ENCODE data around the gene MFAP3L.

Gene MFAP3L

DNA sequence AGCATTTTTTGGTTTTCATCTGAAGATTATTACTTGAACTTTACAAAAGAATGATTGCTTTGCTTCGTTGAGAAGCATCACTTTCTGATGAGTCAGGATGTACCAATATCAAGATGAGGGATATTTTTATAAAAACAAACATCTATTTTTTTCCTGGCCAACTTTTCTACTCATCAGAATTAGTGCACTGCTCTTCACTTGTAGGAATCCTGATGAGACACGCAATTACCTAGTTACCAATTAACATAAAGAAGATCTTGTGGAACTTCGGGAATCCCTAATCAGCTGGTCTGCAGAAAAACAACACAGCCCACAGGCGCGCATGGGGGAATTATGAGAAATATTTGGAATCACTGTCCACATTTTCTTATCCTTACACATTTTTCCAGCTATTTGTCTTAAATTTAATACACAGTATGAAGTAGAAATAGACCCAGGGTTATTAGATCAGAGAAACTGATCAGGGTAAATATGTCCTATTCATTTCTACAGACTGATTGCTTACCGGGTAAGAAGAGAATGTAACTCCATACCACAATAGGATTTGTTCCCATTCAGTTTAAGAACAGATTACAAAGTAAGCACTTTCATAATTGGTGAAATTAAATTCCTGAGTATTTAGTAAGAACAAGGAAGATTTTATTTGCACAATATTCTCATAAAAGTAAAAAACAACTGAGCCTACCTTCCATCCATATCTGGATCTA, 50.9 kb downstream of the MFAP3L start:
- Histone ChIP-seq H3K27ac (ENCODE audit: low read depth, low read length) (no peak overlapping the region), H3K27me3 (ENCODE audit: control insufficient read depth in 1 of 2, insufficient read depth in 2 of 2, low read length in 2 of 2) (peaks cover 0 to 3% of the 10 kb centered on the region in 2 donors), H3K36me3 (ENCODE audit: control insufficient read depth in 1 of 2, insufficient read depth in 2 of 2, low read length in 2 of 2) (no peaks in the 10 kb centered on the region), H3K4me3 (ENCODE audit: low read depth in 1 of 2, low read length in 2 of 2) (no peak overlapping the region), H3K4me1 (ENCODE audit: control insufficient read depth in 1 of 2, insufficient read depth in 2 of 2, low read length in 2 of 2) (no peaks in the 10 kb centered on the region), H3K9ac (ENCODE audit: low read depth in 1 of 2, low read length in 2 of 2) (no peak overlapping the region), H3K9me3 (ENCODE audit: control insufficient read depth in 1 of 2, low read length in 2 of 2) (no peaks in the 10 kb centered on the region)

DNA sequence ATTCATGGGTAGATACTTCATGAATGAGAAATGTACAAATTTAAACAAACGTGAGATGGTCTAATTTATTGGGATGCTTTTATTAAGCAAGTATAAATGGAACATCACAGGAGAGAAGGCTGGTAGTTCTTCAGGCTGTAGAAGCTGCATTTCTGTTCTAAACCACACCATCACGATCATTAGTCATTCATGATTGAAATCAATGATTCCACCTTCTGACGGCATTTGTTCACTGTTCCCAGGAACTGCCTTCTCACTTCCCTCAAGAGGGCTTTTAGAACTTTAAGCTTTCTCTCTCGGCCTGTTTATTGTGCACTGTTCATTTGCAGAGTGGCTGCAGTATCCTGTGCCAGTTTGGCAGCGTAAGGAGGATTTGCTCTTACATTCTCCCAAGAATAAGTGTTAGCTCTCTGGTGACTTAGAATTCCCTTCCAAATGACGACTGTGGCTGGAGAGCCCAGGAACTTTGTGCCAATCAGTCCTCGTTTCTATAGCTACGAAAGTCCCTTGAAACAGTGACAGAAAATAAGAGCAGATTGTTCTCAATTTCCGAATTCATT, 54.7 kb downstream of the MFAP3L start:
- H3K27me3 ChIP-seq (ENCODE audit: control insufficient read depth in 1 of 2, insufficient read depth in 2 of 2, low read length in 2 of 2) = peaks cover 0 to 3% of the 10 kb centered on the region in 2 donors
- H3K4me1 ChIP-seq (ENCODE audit: control insufficient read depth in 1 of 2, insufficient read depth in 2 of 2, low read length in 2 of 2) = no peaks in the 10 kb centered on the region
- no peak overlapping the region for H3K4me3 ChIP-seq (ENCODE audit: low read depth in 1 of 2, low read length in 2 of 2)
- H3K27ac ChIP-seq (ENCODE audit: low read depth, low read length) = no peak overlapping the region
- no peak overlapping the region for H3K9ac ChIP-seq (ENCODE audit: low read depth in 1 of 2, low read length in 2 of 2)
- H3K36me3 ChIP-seq (ENCODE audit: control insufficient read depth in 1 of 2, insufficient read depth in 2 of 2, low read length in 2 of 2) = no peaks in the 10 kb centered on the region
- no peaks in the 10 kb centered on the region for H3K9me3 ChIP-seq (ENCODE audit: control insufficient read depth in 1 of 2, low read length in 2 of 2)

GRCh38 chr4:169968999-169969398, 57.2 kb downstream of the MFAP3L start:
- H3K4me3 ChIP-seq (ENCODE audit: low read depth in 1 of 2, low read length in 2 of 2) = no peak overlapping the region
- no peaks in the 10 kb centered on the region for H3K9me3 ChIP-seq (ENCODE audit: control insufficient read depth in 1 of 2, low read length in 2 of 2)
- no peaks in the 10 kb centered on the region for H3K4me1 ChIP-seq (ENCODE audit: control insufficient read depth in 1 of 2, insufficient read depth in 2 of 2, low read length in 2 of 2)
- no peak overlapping the region for H3K9ac ChIP-seq (ENCODE audit: low read depth in 1 of 2, low read length in 2 of 2)
- H3K36me3 ChIP-seq (ENCODE audit: control insufficient read depth in 1 of 2, insufficient read depth in 2 of 2, low read length in 2 of 2) = no peaks in the 10 kb centered on the region
- peaks cover 0 to 3% of the 10 kb centered on the region in 2 donors for H3K27me3 ChIP-seq (ENCODE audit: control insufficient read depth in 1 of 2, insufficient read depth in 2 of 2, low read length in 2 of 2)
- H3K27ac ChIP-seq (ENCODE audit: low read depth, low read length) = no peak overlapping the region

DNA sequence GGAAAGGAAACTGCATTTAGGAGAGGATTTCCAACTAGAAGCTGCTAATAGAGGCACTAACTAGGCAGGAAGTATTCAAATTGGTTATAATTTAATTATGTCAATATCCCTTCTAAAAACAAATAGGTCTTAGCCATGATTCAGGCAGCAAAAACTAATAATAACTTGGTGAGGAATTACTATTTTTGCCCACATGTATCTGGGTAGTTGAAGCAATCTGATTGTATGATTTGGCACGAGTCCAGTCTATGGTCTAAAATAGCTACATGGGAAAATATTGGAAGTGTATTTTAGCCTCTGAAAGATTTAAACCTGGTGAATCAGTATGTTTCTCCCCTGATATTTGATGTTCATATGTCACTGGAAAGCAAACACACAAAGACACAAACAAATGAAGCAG, 62.2 kb downstream of the MFAP3L start:
- Histone ChIP-seq H3K4me3 (ENCODE audit: low read depth in 1 of 2, low read length in 2 of 2) (no peak overlapping the region), H3K4me1 (ENCODE audit: control insufficient read depth in 1 of 2, insufficient read depth in 2 of 2, low read length in 2 of 2) (no peaks in the 10 kb centered on the region)

GRCh38 chr4:169959254-169959653, 66.9 kb downstream of the MFAP3L start:
- Histone ChIP-seq H3K4me3 (ENCODE audit: low read depth in 1 of 2, low read length in 2 of 2) (no peak overlapping the region), H3K36me3 (ENCODE audit: control insufficient read depth in 1 of 2, insufficient read depth in 2 of 2, low read length in 2 of 2) (no peaks in the 10 kb centered on the region), H3K27me3 (ENCODE audit: control insufficient read depth in 1 of 2, insufficient read depth in 2 of 2, low read length in 2 of 2) (no peaks in the 10 kb centered on the region), H3K9me3 (ENCODE audit: control insufficient read depth in 1 of 2, low read length in 2 of 2) (no peaks in the 10 kb centered on the region), H3K9ac (ENCODE audit: low read depth in 1 of 2, low read length in 2 of 2) (no peak overlapping the region), H3K27ac (ENCODE audit: low read depth, low read length) (no peak overlapping the region), H3K4me1 (ENCODE audit: control insufficient read depth in 1 of 2, insufficient read depth in 2 of 2, low read length in 2 of 2) (no peaks in the 10 kb centered on the region)

More for the DNA sequence above, 62.2 kb downstream of the MFAP3L start:
- no peaks in the 10 kb centered on the region for H3K9me3 ChIP-seq (ENCODE audit: control insufficient read depth in 1 of 2, low read length in 2 of 2)
- H3K27ac ChIP-seq (ENCODE audit: low read depth, low read length) = no peak overlapping the region
- no peaks in the 10 kb centered on the region for H3K36me3 ChIP-seq (ENCODE audit: control insufficient read depth in 1 of 2, insufficient read depth in 2 of 2, low read length in 2 of 2)
- H3K27me3 ChIP-seq (ENCODE audit: control insufficient read depth in 1 of 2, insufficient read depth in 2 of 2, low read length in 2 of 2) = no peaks in the 10 kb centered on the region
- no peak overlapping the region for H3K9ac ChIP-seq (ENCODE audit: low read depth in 1 of 2, low read length in 2 of 2)

DNA sequence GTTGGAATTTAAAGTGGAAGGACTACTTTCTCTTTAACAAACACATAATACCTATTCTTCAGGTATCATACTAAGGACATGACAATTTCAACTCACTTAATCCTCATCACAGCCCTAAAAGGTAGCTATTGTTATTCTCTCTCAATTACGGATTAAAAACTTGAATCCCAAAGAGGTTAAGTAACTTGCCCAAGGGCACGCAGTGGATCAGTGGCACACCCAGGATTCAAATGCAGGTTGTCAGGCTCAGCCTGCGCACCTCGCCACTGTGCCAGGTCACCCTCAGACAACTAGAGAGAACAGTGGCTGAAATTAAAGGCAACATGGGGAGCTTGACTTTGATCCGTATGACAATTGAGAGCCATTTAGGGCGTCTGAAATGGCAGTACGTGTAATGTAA, 67.6 kb downstream of the MFAP3L start:
- no peak overlapping the region for H3K9ac ChIP-seq (ENCODE audit: low read depth in 1 of 2, low read length in 2 of 2)

DNA sequence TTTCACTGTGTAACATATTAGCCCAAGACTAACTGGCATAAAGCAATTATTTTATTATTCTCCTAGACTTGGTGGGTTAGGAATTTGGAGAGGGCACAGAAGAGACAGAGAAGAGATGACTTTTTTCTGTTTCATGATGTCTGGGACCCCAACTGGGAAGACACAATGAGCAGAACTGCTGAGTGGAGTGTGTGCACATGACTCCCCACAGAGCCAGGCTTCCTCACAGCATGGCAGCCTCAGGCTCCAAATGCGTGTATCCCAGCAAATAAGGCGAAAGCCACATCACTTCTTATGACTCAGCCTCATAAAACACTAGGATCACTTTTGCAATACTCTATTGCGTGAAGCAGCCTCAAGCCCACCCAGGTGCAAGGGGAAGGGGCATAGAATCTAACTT, 68.4 kb downstream of the MFAP3L start:
- no peaks in the 10 kb centered on the region for H3K4me1 ChIP-seq (ENCODE audit: control insufficient read depth in 1 of 2, insufficient read depth in 2 of 2, low read length in 2 of 2)
- no peaks in the 10 kb centered on the region for H3K27me3 ChIP-seq (ENCODE audit: control insufficient read depth in 1 of 2, insufficient read depth in 2 of 2, low read length in 2 of 2)
- H3K9me3 ChIP-seq (ENCODE audit: control insufficient read depth in 1 of 2, low read length in 2 of 2) = no peaks in the 10 kb centered on the region
- H3K36me3 ChIP-seq (ENCODE audit: control insufficient read depth in 1 of 2, insufficient read depth in 2 of 2, low read length in 2 of 2) = no peaks in the 10 kb centered on the region
- H3K9ac ChIP-seq (ENCODE audit: low read depth in 1 of 2, low read length in 2 of 2) = no peak overlapping the region
- no peak overlapping the region for H3K4me3 ChIP-seq (ENCODE audit: low read depth in 1 of 2, low read length in 2 of 2)
- H3K27ac ChIP-seq (ENCODE audit: low read depth, low read length) = no peak overlapping the region

More for the DNA sequence above, 67.6 kb downstream of the MFAP3L start:
- H3K27ac ChIP-seq (ENCODE audit: low read depth, low read length) = no peak overlapping the region
- no peaks in the 10 kb centered on the region for H3K4me1 ChIP-seq (ENCODE audit: control insufficient read depth in 1 of 2, insufficient read depth in 2 of 2, low read length in 2 of 2)
- H3K4me3 ChIP-seq (ENCODE audit: low read depth in 1 of 2, low read length in 2 of 2) = no peak overlapping the region
- no peaks in the 10 kb centered on the region for H3K27me3 ChIP-seq (ENCODE audit: control insufficient read depth in 1 of 2, insufficient read depth in 2 of 2, low read length in 2 of 2)
- H3K9me3 ChIP-seq (ENCODE audit: control insufficient read depth in 1 of 2, low read length in 2 of 2) = no peaks in the 10 kb centered on the region
- no peaks in the 10 kb centered on the region for H3K36me3 ChIP-seq (ENCODE audit: control insufficient read depth in 1 of 2, insufficient read depth in 2 of 2, low read length in 2 of 2)

- Histone ChIP-seq H3K9me3 (ENCODE audit: control insufficient read depth in 1 of 2, low read length in 2 of 2) (no peaks in the 10 kb centered on the region), H3K27me3 (ENCODE audit: control insufficient read depth in 1 of 2, insufficient read depth in 2 of 2, low read length in 2 of 2) (no peaks in the 10 kb centered on the region), H3K36me3 (ENCODE audit: control insufficient read depth in 1 of 2, insufficient read depth in 2 of 2, low read length in 2 of 2) (no peaks in the 10 kb centered on the region), H3K4me1 (ENCODE audit: control insufficient read depth in 1 of 2, insufficient read depth in 2 of 2, low read length in 2 of 2) (no peaks in the 10 kb centered on the region), H3K4me3 (ENCODE audit: low read depth in 1 of 2, low read length in 2 of 2) (no peak overlapping the region), H3K9ac (ENCODE audit: low read depth in 1 of 2, low read length in 2 of 2) (no peak overlapping the region), H3K27ac (ENCODE audit: low read depth, low read length) (no peak overlapping the region)
Observed at GRCh38 chr4:169956091-169956843, 69.9 kb downstream of the MFAP3L start.

GRCh38 chr4:169955521-169955920, 70.7 kb downstream of the MFAP3L start:
- Histone ChIP-seq H3K36me3 (ENCODE audit: control insufficient read depth in 1 of 2, insufficient read depth in 2 of 2, low read length in 2 of 2) (no peaks in the 10 kb centered on the region), H3K4me1 (ENCODE audit: control insufficient read depth in 1 of 2, insufficient read depth in 2 of 2, low read length in 2 of 2) (no peaks in the 10 kb centered on the region), H3K9ac (ENCODE audit: low read depth in 1 of 2, low read length in 2 of 2) (no peak overlapping the region), H3K4me3 (ENCODE audit: low read depth in 1 of 2, low read length in 2 of 2) (no peak overlapping the region), H3K27me3 (ENCODE audit: control insufficient read depth in 1 of 2, insufficient read depth in 2 of 2, low read length in 2 of 2) (no peaks in the 10 kb centered on the region), H3K27ac (ENCODE audit: low read depth, low read length) (no peak overlapping the region), H3K9me3 (ENCODE audit: control insufficient read depth in 1 of 2, low read length in 2 of 2) (no peaks in the 10 kb centered on the region)

DNA sequence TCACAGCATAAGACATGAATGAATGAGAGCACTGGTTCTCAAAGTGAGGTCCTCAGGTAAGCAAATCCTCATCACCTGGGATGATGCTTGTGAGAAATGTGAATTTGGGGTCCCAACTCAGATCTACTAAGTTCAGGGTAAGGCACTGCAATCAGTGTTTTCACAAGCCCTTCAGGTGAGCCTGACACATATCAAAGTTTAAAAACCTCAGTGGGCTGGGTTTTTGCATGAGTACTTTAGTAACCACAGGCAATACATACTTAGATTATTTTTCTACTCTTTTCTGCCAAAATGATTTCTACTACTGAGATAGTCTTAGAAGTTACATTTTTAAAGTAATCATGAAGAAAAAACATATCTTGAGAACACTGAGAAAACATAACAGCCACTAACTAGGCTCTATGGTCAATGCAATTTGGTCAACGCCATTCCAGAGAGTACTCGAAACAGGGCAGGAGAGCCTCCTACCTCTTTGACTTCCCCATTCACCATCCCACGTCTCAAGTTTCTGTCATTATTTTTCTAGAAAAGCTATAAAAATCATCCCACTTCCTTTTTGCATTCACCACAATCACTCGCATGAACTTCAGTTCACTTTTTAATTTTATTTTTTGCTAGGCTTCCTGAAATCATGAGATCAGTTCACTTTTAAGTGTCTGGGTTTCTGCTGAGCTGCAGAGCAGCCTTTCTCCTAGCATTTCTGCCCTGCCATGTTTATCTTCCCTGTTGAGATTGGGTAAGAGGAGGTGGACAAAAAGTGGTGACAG, 73.8 kb downstream of the MFAP3L start:
- Histone ChIP-seq H3K27ac (ENCODE audit: low read depth, low read length) (no peak overlapping the region), H3K4me1 (ENCODE audit: control insufficient read depth in 1 of 2, insufficient read depth in 2 of 2, low read length in 2 of 2) (no peaks in the 10 kb centered on the region), H3K27me3 (ENCODE audit: control insufficient read depth in 1 of 2, insufficient read depth in 2 of 2, low read length in 2 of 2) (no peaks in the 10 kb centered on the region), H3K9me3 (ENCODE audit: control insufficient read depth in 1 of 2, low read length in 2 of 2) (no peaks in the 10 kb centered on the region), H3K4me3 (ENCODE audit: low read depth in 1 of 2, low read length in 2 of 2) (no peak overlapping the region), H3K9ac (ENCODE audit: low read depth in 1 of 2, low read length in 2 of 2) (no peak overlapping the region), H3K36me3 (ENCODE audit: control insufficient read depth in 1 of 2, insufficient read depth in 2 of 2, low read length in 2 of 2) (no peaks in the 10 kb centered on the region)
